Endodermal cell (in vitro differentiated cells): ENCODE measurements around the gene BTBD8. TPM values are rescaled to one million over a fixed set of nuclear protein-coding genes. Genes with fewer than 3 reads are reported as not detected.

Experiments
- DNase-seq: peaks from one replicate; pipeline ENCODE4 v3.0.0-alpha.2; 2017
- H3K27ac ChIP-seq: 2 replicates; pipeline ENCODE4 v1.5.1; 2013; ENCODE audit warnings: mild to moderate bottlenecking, low read depth, low read length, moderate library complexity
- H3K27me3 ChIP-seq: 2 replicates; pipeline ENCODE4 v1.6.1; 2013; ENCODE audit warnings: mild to moderate bottlenecking, low read length, moderate library complexity; ENCODE audit not compliant: insufficient read depth, control insufficient read depth, poor library complexity, severe bottlenecking
- H3K36me3 ChIP-seq: 2 replicates; pipeline ENCODE4 v1.7.0; 2013; ENCODE audit warnings: mild to moderate bottlenecking, low read length, moderate library complexity; ENCODE audit not compliant: control insufficient read depth, insufficient read depth
- H3K4me1 ChIP-seq: one replicate; pipeline ENCODE4 v1.7.0; 2013; ENCODE audit warnings: low read length; ENCODE audit not compliant: control insufficient read depth, insufficient read depth
- H3K4me3 ChIP-seq: 2 replicates; pipeline ENCODE4 v1.5.1; 2013; ENCODE audit warnings: mild to moderate bottlenecking, low read length, moderate library complexity
- H3K9ac ChIP-seq: 2 replicates; pipeline ENCODE4 v1.6.1; 2013; ENCODE audit warnings: mild to moderate bottlenecking, low read length, moderate library complexity; ENCODE audit not compliant: poor library complexity, severe bottlenecking; ENCODE audit errors: extremely low read depth
- H3K9me3 ChIP-seq: 2 replicates; pipeline ENCODE4 v1.6.1; 2013; ENCODE audit warnings: mild to moderate bottlenecking, low read length, moderate library complexity; ENCODE audit not compliant: control insufficient read depth
- H3K27ac Mint-ChIP-seq: 2 replicates; pipeline ENCODE4 v1.8.0; 2020; ENCODE audit warnings: mixed read lengths
- H3K27me3 Mint-ChIP-seq: 2 replicates; pipeline ENCODE4 v1.8.0; 2021; ENCODE audit warnings: mild to moderate bottlenecking, mixed read lengths; ENCODE audit not compliant: insufficient read depth
- H3K36me3 Mint-ChIP-seq: 2 replicates; pipeline ENCODE4 v1.8.0; 2020; ENCODE audit warnings: low read depth, mixed read lengths
- H3K4me1 Mint-ChIP-seq: 2 replicates; pipeline ENCODE4 v1.8.0; 2020; ENCODE audit warnings: mixed read lengths
- H3K4me3 Mint-ChIP-seq: 2 replicates; pipeline ENCODE4 v1.8.0; 2020; ENCODE audit warnings: mild to moderate bottlenecking, moderate library complexity, mixed read lengths
- H3K9me3 Mint-ChIP-seq: 2 replicates; pipeline ENCODE4 v1.8.0; 2020; ENCODE audit warnings: mild to moderate bottlenecking, mixed read lengths
- WGBS, 2 experiments: methylation state at CpG; one replicate each; pipeline versions ENCODE4 v1.1.5 to v1.1.7; 2013; ENCODE audit warnings: missing lambda C conversion rate in 2 of 2, mixed read lengths in 1 of 2; ENCODE audit not compliant: insufficient coverage in 1 of 2, insufficient read length in 1 of 2; 5-methylcytosine and 5-hydroxymethylcytosine counted together
- total RNA-seq, 2 donors: library from RNA; stranded (reverse); fragmentation: NEBNext Ultra II Directional in 1 of 2; extraction: Animal tissue kit (Norgen Biotek cat#: 25700) in 1 of 2; gene quantifications; 2 replicates in 1 of 2; 3 replicates in 1 of 2; pipeline ENCODE4 v1.2.1, GENCODE V29; 2021
- TF ChIP-seq, protein P1 (sequence below): fragments of 200-600 bp; sonication (generic); conservative IDR thresholded peaks from 2 replicates; pipeline ENCODE4 v1.5.0; 2021; ENCODE audit warnings: antibody characterized with exemption, mild to moderate bottlenecking

BTBD8 gene
- total RNA-seq, 2 donors from 2014 or later = 6.8 to 8.1 TPM

DNA sequence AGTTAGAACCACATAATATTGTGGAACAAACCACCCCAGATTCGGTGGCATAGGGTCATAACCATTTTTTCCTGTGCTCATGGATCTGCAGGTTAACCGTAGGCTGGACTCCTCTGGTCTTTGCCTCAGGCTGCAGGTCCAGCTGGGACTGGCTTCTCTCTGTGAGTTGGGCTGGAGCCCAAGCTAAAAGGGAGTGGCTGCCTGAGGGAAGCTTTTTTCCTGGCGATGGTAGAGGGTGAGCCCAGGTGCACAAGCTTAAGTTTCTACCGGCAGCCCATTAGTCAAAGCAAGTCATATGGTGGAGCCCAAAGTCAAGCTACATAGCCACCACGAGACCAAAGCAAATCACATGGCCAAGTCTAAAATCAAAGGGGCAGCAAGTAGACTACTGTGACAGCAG is 36.5 kb upstream of the BTBD8 start:
- Mint-ChIP-seq H3K27ac (no peak overlapping the region), H3K27me3 (no peaks in the 10 kb centered on the region), H3K9me3 (no peaks in the 10 kb centered on the region), H3K4me3 (no peak overlapping the region), H3K36me3 (no peaks in the 10 kb centered on the region), H3K4me1 (no peaks in the 10 kb centered on the region)
- 88 to 100% methylated on average over 3 to 5 of the region's 5 CpGs for WGBS, 2 experiments
- Histone ChIP-seq H3K4me3 (no peak overlapping the region), H3K9me3 (no peaks in the 10 kb centered on the region), H3K9ac (no peak overlapping the region), H3K27ac (no peak overlapping the region), H3K27me3 (no peaks in the 10 kb centered on the region), H3K4me1 (no peaks in the 10 kb centered on the region), H3K36me3 (no peaks in the 10 kb centered on the region)
- no peak for DNase-seq
- TF ChIP-seq, protein P1, sequence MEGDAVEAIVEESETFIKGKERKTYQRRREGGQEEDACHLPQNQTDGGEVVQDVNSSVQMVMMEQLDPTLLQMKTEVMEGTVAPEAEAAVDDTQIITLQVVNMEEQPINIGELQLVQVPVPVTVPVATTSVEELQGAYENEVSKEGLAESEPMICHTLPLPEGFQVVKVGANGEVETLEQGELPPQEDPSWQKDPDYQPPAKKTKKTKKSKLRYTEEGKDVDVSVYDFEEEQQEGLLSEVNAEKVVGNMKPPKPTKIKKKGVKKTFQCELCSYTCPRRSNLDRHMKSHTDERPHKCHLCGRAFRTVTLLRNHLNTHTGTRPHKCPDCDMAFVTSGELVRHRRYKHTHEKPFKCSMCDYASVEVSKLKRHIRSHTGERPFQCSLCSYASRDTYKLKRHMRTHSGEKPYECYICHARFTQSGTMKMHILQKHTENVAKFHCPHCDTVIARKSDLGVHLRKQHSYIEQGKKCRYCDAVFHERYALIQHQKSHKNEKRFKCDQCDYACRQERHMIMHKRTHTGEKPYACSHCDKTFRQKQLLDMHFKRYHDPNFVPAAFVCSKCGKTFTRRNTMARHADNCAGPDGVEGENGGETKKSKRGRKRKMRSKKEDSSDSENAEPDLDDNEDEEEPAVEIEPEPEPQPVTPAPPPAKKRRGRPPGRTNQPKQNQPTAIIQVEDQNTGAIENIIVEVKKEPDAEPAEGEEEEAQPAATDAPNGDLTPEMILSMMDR = no peak

DNA sequence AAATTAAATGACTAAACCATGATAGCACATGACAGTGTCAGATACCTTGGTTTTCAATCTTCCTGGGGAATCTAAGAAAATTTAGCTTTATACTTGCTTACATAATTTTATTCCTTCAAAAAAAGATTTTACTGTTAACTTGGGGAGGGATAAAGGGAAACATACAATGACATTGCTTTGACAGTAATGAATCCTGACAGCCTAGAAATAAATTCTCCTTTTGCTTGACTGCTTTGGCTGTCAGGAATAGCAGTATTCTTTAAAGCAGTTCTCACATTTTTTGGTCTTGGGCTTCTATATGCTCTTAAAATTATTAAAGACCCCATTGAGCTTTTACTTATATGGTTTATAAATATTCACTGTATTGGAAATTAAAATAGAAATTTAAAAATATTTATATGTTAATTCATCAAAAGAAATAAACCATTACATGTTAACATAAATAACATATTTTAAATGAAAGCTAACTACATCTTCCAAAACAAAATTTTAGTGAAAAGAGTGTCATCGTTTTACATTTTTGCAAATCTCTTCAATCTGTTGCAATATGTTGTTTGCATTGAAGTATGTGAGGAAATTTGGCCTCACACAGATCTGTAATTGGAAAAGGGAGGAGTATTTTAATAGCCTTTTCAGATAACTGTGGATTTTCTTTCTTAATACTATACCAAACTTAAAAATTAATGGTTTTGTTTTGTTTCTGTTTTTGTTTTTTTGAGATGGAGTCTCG is 34.2 kb upstream of the BTBD8 start:
- H3K36me3 ChIP-seq = no peaks in the 10 kb centered on the region
- TF ChIP-seq, protein P1 = no peak

DNA sequence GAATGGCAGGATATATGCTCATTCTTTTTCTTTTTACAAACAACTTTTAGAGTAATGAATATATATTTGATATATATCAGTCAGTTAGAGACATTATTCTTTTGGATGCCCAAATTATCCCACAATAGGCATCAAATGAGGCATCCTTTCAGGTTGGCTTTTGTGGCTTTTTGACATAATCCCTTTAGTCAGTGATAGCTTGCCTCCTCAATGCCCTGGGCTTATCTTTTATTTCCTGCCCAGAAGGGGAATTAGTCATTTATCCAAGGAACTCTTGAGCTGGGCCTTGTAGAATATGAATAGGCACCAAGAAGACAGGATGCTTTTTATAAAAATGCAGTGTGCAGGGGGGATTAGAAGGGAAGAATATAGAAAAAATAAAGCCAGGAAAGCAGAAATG is 28.2 kb upstream of the BTBD8 start:
- Histone ChIP-seq H3K36me3 (no peaks in the 10 kb centered on the region), H3K27ac (no peak overlapping the region), H3K9ac (no peak overlapping the region), H3K27me3 (no peaks in the 10 kb centered on the region), H3K4me1 (no peaks in the 10 kb centered on the region), H3K4me3 (no peak overlapping the region), H3K9me3 (no peaks in the 10 kb centered on the region)
- no peak overlapping the region for H3K27ac Mint-ChIP-seq
- TF ChIP-seq, protein P1 = no peak
- H3K9me3 Mint-ChIP-seq = no peaks in the 10 kb centered on the region
- H3K27me3 Mint-ChIP-seq = no peaks in the 10 kb centered on the region
- no peak for DNase-seq
- no peaks in the 10 kb centered on the region for H3K4me1 Mint-ChIP-seq
- H3K36me3 Mint-ChIP-seq = no peaks in the 10 kb centered on the region
- H3K4me3 Mint-ChIP-seq = no peak overlapping the region

More for the DNA sequence above, 34.2 kb upstream of the BTBD8 start:
- no peak overlapping the region for H3K4me3 Mint-ChIP-seq
- Histone ChIP-seq H3K27me3 (no peaks in the 10 kb centered on the region), H3K27ac (no peak overlapping the region), H3K4me1 (no peaks in the 10 kb centered on the region), H3K4me3 (no peak overlapping the region), H3K9ac (no peak overlapping the region), H3K9me3 (no peaks in the 10 kb centered on the region)
- H3K27me3 Mint-ChIP-seq = no peaks in the 10 kb centered on the region
- DNase-seq = no peak
- no peaks in the 10 kb centered on the region for H3K4me1 Mint-ChIP-seq
- H3K27ac Mint-ChIP-seq = no peak overlapping the region
- no peaks in the 10 kb centered on the region for H3K9me3 Mint-ChIP-seq
- no peaks in the 10 kb centered on the region for H3K36me3 Mint-ChIP-seq
- 100% methylated on average over 1 of the region's 2 CpGs for WGBS, 2 experiments
